Measurements from ENCODE around the gene SELENBP1.
"Not testable (repeated sequence)": the region's sequence is repeated elsewhere in the genome, so short reads cannot be mapped to it uniquely, and the experiment has no call there.

The SELENBP1 gene

GRCh38 chr1:151399324-151400171 lies 27.0 kb upstream of the SELENBP1 start, which contains the start of gene PSMB4:
TSS of gene PSMB4 (plus strand) at chr1:151399573. CDS start at chr1:151399588, 15 bp downstream.
- peak; percentile 35 for TF ChIP-seq CTCF (IDR thresholded peaks at IDR 0.05; ENCODE audit: insufficient read depth, low read depth, low read length, missing control alignments)
- peak within 1 kb of the TSS; percentile 59 for H3K4me3 ChIP-seq (ENCODE audit: low read depth, low read length)
- DNase-seq (ENCODE audit: low read depth) = peak; percentile 94

DNA sequence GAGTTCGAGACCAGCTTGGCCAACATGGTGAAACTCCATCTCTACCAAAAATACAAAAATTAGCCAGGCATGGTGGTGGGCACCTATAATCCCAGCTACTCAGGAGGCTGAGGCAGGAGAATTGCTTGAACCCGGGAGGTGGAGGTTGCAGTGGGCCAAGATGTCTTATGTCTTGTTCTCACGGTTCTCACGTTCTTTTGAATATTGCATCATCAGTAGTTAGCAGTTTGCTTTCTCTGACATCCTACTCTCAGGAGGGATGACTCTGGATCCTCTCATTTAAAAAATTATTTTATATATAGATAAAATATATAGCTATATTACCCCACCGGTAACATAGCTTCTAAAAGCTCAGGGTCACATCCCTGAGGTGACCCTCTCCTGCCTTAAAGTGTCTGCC lies 23.8 kb upstream of the SELENBP1 start:
- not testable (repeated sequence) for DNase-seq (ENCODE audit: low read depth); H3K4me3 ChIP-seq (ENCODE audit: low read depth, low read length)

DNA sequence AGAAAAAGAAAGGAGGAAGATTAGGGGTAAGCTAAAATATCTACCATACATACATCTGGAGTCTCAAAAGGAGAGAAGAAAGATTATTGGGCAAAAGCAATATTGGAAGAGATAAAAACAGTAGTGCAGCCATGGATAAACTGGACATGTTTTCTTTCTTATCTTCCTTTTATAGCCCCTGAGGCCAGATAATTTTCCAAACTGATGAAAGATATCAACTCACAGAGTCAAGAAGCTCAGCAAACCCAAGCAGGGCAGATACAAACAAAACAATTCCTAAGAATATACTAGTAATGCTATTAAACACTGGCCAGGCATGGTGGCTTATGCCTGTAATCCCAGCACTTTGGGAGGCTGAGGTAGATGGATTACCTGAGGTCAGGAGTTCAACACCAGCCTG lies 21.1 kb upstream of the SELENBP1 start:
- TF ChIP-seq CTCF (IDR thresholded peaks at IDR 0.05; ENCODE audit: insufficient read depth, low read depth, low read length, missing control alignments) = no peak
- H3K4me3 ChIP-seq (ENCODE audit: low read depth, low read length) = no peak overlapping the region
- DNase-seq (ENCODE audit: low read depth) = no peak

DNA sequence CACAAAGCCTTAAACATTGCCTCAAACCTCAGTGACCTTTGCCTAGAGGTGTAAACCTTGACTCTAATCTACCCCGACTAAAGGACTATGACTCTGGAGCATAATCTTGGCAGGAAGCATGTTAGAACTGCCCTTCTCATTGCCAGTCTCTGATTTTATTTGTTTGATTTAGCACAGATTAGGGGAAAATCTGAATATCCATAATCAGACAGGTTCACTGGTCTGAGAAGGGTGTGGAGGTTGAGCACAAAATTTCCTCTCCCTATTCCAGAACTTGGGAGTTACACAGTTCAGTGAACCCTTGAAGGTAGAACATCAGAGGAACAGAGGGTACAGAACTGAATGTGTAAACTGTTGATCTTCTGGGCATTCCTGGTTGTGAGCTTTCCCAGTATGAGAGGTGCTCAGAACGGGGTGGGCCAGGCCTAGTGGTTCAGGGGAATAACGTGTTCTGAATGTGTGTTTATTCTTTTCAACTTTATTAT lies 18.6 kb upstream of the SELENBP1 start:
- TF ChIP-seq CTCF (IDR thresholded peaks at IDR 0.05; ENCODE audit: insufficient read depth, low read depth, low read length, missing control alignments) = no peak
- H3K4me3 ChIP-seq (ENCODE audit: low read depth, low read length) = no peak overlapping the region
- no peak for DNase-seq (ENCODE audit: low read depth)

GRCh38 chr1:151390221-151391078 lies 17.9 kb upstream of the SELENBP1 start:
- DNase-seq (ENCODE audit: low read depth); H3K4me3 ChIP-seq (ENCODE audit: low read depth, low read length): not testable (repeated sequence)

DNA sequence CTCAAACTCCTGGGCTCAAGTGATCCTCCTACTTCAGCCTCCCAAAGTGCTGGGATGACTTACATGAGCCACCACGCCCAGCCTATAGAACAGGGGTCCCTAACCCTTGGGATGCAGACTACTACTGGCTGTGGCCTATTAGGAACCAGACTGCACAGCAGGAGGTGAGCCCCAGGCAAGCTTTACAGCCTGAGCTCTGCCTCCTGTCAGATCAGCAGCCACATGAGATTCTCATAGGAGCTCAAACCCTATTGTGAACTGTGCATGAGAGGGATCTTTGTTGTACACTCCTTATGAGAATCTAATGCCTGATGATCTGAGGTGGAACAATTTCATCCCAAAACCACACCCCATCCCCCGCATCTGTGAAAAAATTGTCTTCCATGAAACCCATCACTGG lies 13.5 kb upstream of the SELENBP1 start:
- no peak for TF ChIP-seq CTCF (IDR thresholded peaks at IDR 0.05; ENCODE audit: insufficient read depth, low read depth, low read length, missing control alignments)
- DNase-seq (ENCODE audit: low read depth) = no peak
- H3K4me3 ChIP-seq (ENCODE audit: low read depth, low read length) = no peak overlapping the region

- DNase-seq (ENCODE audit: low read depth) = no peak
- TF ChIP-seq CTCF (IDR thresholded peaks at IDR 0.05; ENCODE audit: insufficient read depth, low read depth, low read length, missing control alignments) = no peak
- no peak overlapping the region for H3K4me3 ChIP-seq (ENCODE audit: low read depth, low read length)
Observed at GRCh38 chr1:151384584-151384983, 12.1 kb upstream of the SELENBP1 start.
